HCT116 (cell line): ENCODE results near the gene ALDH16A1. TPM values are rescaled to one million over a fixed set of nuclear protein-coding genes. Genes with fewer than 3 reads are reported as not detected.

ENCODE experiments used
- ATAC-seq: fragments of 200-7000 bp; cut with Tn5 transposase; 2 replicates; pipeline ENCODE4 v1.9.1; 2020; ENCODE audit warnings: mild to moderate bottlenecking, moderate library complexity
- BruUV-seq: library from RNA; stranded (reverse); fragments of 400-500 nt; replicated peaks from 2 replicates; lab custom pipeline; 2021; lab: Mats Ljungman, UMichigan
- CTCF ChIA-PET: fragments of 300-600 bp; sonication (Branson Sonifier 250); formaldehyde crosslinking; loops from one replicate; lab custom pipeline; 2021; ENCODE audit warnings: antibody characterized with exemption; lab: Charles Lee
- POLR2A ChIA-PET: fragments of 300-600, 350-600 bp; sonication (Branson Sonifier 250); formaldehyde crosslinking; loops from one replicate; lab custom pipeline; 2021; ENCODE audit warnings: antibody characterized with exemption; lab: Charles Lee
- RAD21 ChIA-PET, 2 experiments: fragments of 300-600 bp; sonication (Branson Sonifier 250); formaldehyde crosslinking; loops; one replicate each; lab custom pipeline; 2023; ENCODE audit warnings: low total read pairs in 2 of 2; ENCODE audit not compliant: uncharacterized antibody in 2 of 2, unreplicated experiment in 2 of 2, low non-redundant PET in 1 of 2; lab: Charles Lee
- DNase-seq: peaks from one replicate; pipeline ENCODE4 v3.0.0-alpha.2; 2010; ENCODE audit warnings: low read depth, low spot score
- H2AFZ ChIP-seq: fragments of 200-600 bp; shearing (Covaris generic), sonication (generic); 2 replicates; pipeline ENCODE4 v1.6.1; 2017; ENCODE audit warnings: low read depth, mixed run types, mixed read lengths, antibody characterized with exemption, low read length; ENCODE audit not compliant: poor library complexity, severe bottlenecking
- H3K27ac ChIP-seq: 2 replicates; pipeline ENCODE4 v1.5.1; 2012; ENCODE audit warnings: low read depth, low read length
- H3K27me3 ChIP-seq: fragments of 200-600 bp; sonication (generic); 2 replicates; pipeline ENCODE4 v1.6.1; 2016; ENCODE audit warnings: mixed run types, low read length, mixed read lengths; ENCODE audit not compliant: insufficient read depth
- H3K36me3 ChIP-seq, 2 experiments: fragments of 200-500 bp in 1 of 2; fragments of 200-600 bp in 1 of 2; sonication (Bioruptor generic) in 1 of 2; sonication (generic) in 1 of 2; 2 replicates each; pipeline versions ENCODE4 v1.5.1 to v1.6.1; 2014 to 2016; ENCODE audit warnings: low read length in 2 of 2, inconsistent platforms in 1 of 2, mixed read lengths in 1 of 2, mixed run types in 1 of 2; ENCODE audit not compliant: insufficient read depth in 2 of 2, control insufficient read depth in 1 of 2
- H3K4me1 ChIP-seq, 2 experiments: fragments of 200-600 bp in 1 of 2; sonication (generic) in 1 of 2; 2 replicates each; pipeline versions ENCODE4 v1.5.1 to v1.6.1; 2012 to 2017; ENCODE audit warnings: low read length in 2 of 2, inconsistent platforms in 1 of 2, mild to moderate bottlenecking in 1 of 2, mixed read lengths in 1 of 2, mixed run types in 1 of 2, moderate library complexity in 1 of 2; ENCODE audit not compliant: insufficient read depth in 2 of 2, control insufficient read depth in 1 of 2
- H3K4me2 ChIP-seq: fragments of 200-600 bp; sonication (generic); 2 replicates; pipeline ENCODE4 v1.6.1; 2017; ENCODE audit warnings: mixed run types, low read length, mixed read lengths
- H3K4me3 ChIP-seq, 2 experiments: fragments of 200-600 bp in 1 of 2; sonication (generic) in 1 of 2; replicated peaks in 1 of 2; 2 replicates each; pipeline ENCODE4 v1.5.1; 2011 to 2016; ENCODE audit warnings: low read length in 2 of 2, control low read depth in 1 of 2, low read depth in 1 of 2, mild to moderate bottlenecking in 1 of 2, mixed read lengths in 1 of 2, mixed run types in 1 of 2
- H3K79me2 ChIP-seq: fragments of 200-600 bp; sonication (generic); 2 replicates; pipeline ENCODE4 v1.6.1; 2017; ENCODE audit warnings: mild to moderate bottlenecking, mixed run types, low read length, moderate library complexity, mixed read lengths; ENCODE audit not compliant: insufficient read depth
- H3K9ac ChIP-seq: fragments of 200-600 bp; sonication (generic); 2 replicates; pipeline ENCODE4 v1.6.1; 2016; ENCODE audit warnings: low read length, mixed read lengths
- H3K9me2 ChIP-seq: fragments of 200-600 bp; sonication (generic), shearing (Covaris generic); 2 replicates; pipeline ENCODE4 v1.6.1; 2017; ENCODE audit warnings: mixed run types, mild to moderate bottlenecking, moderate library complexity; ENCODE audit not compliant: insufficient read depth
- H3K9me3 ChIP-seq, 2 experiments: fragments of 200-500 bp in 1 of 2; fragments of 200-600 bp in 1 of 2; sonication (Bioruptor generic) in 1 of 2; sonication (generic) in 1 of 2; 2 replicates each; pipeline ENCODE4 v1.6.1; 2014 to 2017; ENCODE audit warnings: low read length in 2 of 2, mixed read lengths in 2 of 2, inconsistent platforms in 1 of 2, low read depth in 1 of 2, mild to moderate bottlenecking in 1 of 2, mixed run types in 1 of 2, moderate library complexity in 1 of 2; ENCODE audit not compliant: control insufficient read depth in 1 of 2, insufficient read depth in 1 of 2
- H4K20me1 ChIP-seq: fragments of 200-600 bp; sonication (generic), shearing (Covaris generic); 2 replicates; pipeline ENCODE4 v1.6.1; 2017; ENCODE audit warnings: mixed run types, mild to moderate bottlenecking, moderate library complexity; ENCODE audit not compliant: insufficient read depth
- FOSL1 ChIP-seq: IDR thresholded peaks from 2 replicates; pipeline ENCODE4 v1.6.1; 2012; ENCODE audit warnings: low read depth
- JUND ChIP-seq: IDR thresholded peaks from 2 replicates; pipeline ENCODE4 v1.6.1; 2012
- POLR2A ChIP-seq: IDR thresholded peaks from 2 replicates; pipeline ENCODE4 v1.7.0; 2011; ENCODE audit warnings: borderline replicate concordance; ENCODE audit not compliant: insufficient read depth, insufficient read length; ENCODE audit errors: extremely low read depth
- POLR2AphosphoS5 ChIP-seq: IDR thresholded peaks from 2 replicates; pipeline ENCODE4 v1.6.1; 2011; ENCODE audit warnings: mild to moderate bottlenecking, low read depth, low read length, moderate library complexity
- SIN3A ChIP-seq: IDR thresholded peaks from 2 replicates; pipeline ENCODE4 v1.6.1; 2012; ENCODE audit warnings: low read depth
- SP1 ChIP-seq: IDR thresholded peaks from 2 replicates; pipeline ENCODE4 v1.6.1; 2012; ENCODE audit warnings: low read depth
- SRF ChIP-seq: IDR thresholded peaks from 2 replicates; pipeline ENCODE4 v1.6.1; 2012; ENCODE audit warnings: low read depth
- TCF7L2 ChIP-seq: IDR thresholded peaks from 2 replicates; pipeline ENCODE4 v1.7.0; 2011; ENCODE audit warnings: borderline replicate concordance, inconsistent platforms; ENCODE audit not compliant: insufficient read depth, insufficient read length; ENCODE audit errors: extremely low read depth
- YY1 ChIP-seq: IDR thresholded peaks from 2 replicates; pipeline ENCODE4 v1.6.1; 2011; ENCODE audit warnings: low read length, low read depth, moderate library complexity, mild to moderate bottlenecking; ENCODE audit not compliant: insufficient replicate concordance; ENCODE audit errors: extremely low read depth
- ZFX ChIP-seq: fragments of 450-650 bp; IDR thresholded peaks from 2 replicates; pipeline ENCODE4 v1.6.1; 2017
- ZNF274 ChIP-seq: fragments of 200-500 bp; sonication (Bioruptor generic); IDR thresholded peaks from 2 replicates; pipeline ENCODE4 v1.6.1; 2014; ENCODE audit warnings: mild to moderate bottlenecking, low read depth, low read length, inconsistent platforms
- intact Hi-C: fragments of 100-400 bp; cut with micrococcal nuclease; formaldehyde crosslinking; loops from 2 replicates; pipeline ENCODE4 v1.10.0; 2022
- total RNA-seq: library from RNA; stranded (reverse); gene quantifications from one replicate; pipeline ENCODE4 v1.2.1, GENCODE V29; 2021; ENCODE audit not compliant: unreplicated experiment
- TF ChIP-seq, protein P1 (sequence below): IDR thresholded peaks from 2 replicates; pipeline ENCODE4 v1.6.1; 2012
- TF ChIP-seq, protein P2 (sequence below): IDR thresholded peaks from 2 replicates; pipeline ENCODE4 v1.6.1; 2011; ENCODE audit warnings: mild to moderate bottlenecking, low read length, moderate library complexity; ENCODE audit not compliant: insufficient replicate concordance; ENCODE audit errors: extremely low read depth
- TF ChIP-seq, protein P3 (sequence below): IDR thresholded peaks from 2 replicates; pipeline ENCODE4 v1.6.1; 2012

Gene ALDH16A1
- total RNA-seq, 1 experiment from 2014 or later, result 22.8 TPM

DNA sequence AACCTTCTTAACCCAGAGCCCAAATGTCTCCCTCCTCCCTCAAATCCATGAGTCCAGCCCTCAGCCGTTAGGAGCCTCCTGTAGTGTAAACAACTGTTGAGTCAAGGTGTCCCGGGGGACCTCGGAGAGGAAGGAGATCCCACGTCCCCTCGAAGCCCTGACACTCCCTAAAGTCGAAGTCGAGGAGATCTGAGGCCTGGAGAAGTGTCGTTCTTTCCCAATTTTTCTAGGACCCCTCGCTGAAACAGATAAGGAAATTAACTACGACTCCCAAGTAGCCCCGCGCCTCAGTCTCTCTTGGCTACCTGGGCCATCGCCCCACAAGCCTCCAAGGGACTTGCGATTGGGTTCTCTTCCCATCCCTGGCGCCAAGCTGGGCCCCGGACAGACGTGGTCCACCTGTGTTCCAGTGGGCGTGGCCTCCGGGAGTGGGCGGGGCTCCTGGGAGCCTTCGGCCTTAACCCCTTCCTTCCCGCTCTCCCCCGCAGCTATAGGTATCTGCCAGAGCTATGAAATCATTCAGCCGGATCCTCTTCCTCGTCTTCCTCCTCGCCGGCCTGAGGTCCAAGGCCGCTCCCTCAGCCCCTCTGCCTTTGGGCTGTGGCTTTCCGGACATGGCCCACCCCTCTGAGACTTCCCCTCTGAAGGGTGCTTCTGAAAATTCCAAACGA lies 27.0 kb upstream of the ALDH16A1 start:
- H3K27me3 ChIP-seq, result peaks cover 9% of the 10 kb centered on the region; the same call in 1 of the 2 replicates
- TF ChIP-seq POLR2AphosphoS5 (peak; percentile 73), YY1 (peak; percentile 55), JUND (no peak), SP1 (peak; percentile 91), POLR2A (no peak), SIN3A (no peak), ZFX (peak; percentile 26; the same call in 1 of the 2 replicates)
- TF ChIP-seq, protein P1, sequence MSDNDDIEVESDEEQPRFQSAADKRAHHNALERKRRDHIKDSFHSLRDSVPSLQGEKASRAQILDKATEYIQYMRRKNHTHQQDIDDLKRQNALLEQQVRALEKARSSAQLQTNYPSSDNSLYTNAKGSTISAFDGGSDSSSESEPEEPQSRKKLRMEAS, result peak; percentile 15; the same call in 1 of the 2 replicates
- peak overlapping the region; percentile 88 for H3K4me2 ChIP-seq
- intact Hi-C loops, result no loop called here
- H4K20me1 ChIP-seq, result no peaks in the 10 kb centered on the region
- H3K9me2 ChIP-seq, result no peaks in the 10 kb centered on the region
- TSS peak; percentile 80 for BruUV-seq
- POLR2A ChIA-PET, result interaction anchor here (0.6 to 1.5 kb wide), 5 partner anchors 9 to 551 kb away, joined by 3 to 5 read pairs (median 3); partner anchors contain the start of gene PIH1D1
- peak overlapping the region; percentile 38 for H2AFZ ChIP-seq
- peak overlapping the region; percentile 47 for H3K9ac ChIP-seq
- H3K4me1 ChIP-seq, result peaks cover 12 to 38% of the 10 kb centered on the region in 2 experiments; a peak in 3 of 4 replicates
- DNase-seq (peak; percentile 73), ATAC-seq (peak; percentile 75)
- H3K36me3 ChIP-seq, result no peaks in the 10 kb centered on the region
- H3K27ac ChIP-seq, result peak overlapping the region; percentile 12
- RAD21 ChIA-PET, result interaction anchor here in 1 of 2 experiments (1.4 kb wide), 1 partner anchor 16 kb away, joined by 3 read pairs; no protein-coding TSS in a partner anchor
- peak overlapping the region; percentile 46 to 61 for H3K4me3 ChIP-seq
- H3K9me3 ChIP-seq, result no peaks in the 10 kb centered on the region
- no peaks in the 10 kb centered on the region for H3K79me2 ChIP-seq
- CTCF ChIA-PET, result interaction anchor here (0.7 to 2.1 kb wide), 3 partner anchors 17 to 34 kb away, joined by 3 to 12 read pairs (median 4); no protein-coding TSS in a partner anchor

DNA sequence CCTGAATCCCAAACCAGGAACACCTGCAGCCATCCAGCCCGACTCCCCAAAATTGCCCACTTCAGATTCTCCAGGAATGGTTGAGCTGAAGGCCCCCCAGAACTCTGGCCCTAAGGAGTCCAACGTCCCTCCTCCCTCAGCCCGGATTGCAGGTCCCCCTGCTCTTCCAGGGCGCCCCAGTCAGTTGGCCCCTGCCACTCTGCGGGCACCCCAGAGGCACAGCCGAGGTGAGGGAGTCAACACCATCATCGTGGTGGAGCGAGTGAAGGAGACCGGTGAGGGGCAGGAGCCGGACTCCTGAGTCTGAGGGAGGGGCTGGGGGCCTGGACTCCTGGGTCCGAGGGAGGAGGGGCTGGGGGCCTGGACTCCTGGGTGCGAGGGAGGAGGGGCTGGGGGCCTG lies 25.7 kb upstream of the ALDH16A1 start:
- CTCF ChIA-PET, result interaction anchor here (1.5 kb wide), 1 partner anchor 18 kb away, joined by 4 read pairs; no protein-coding TSS in a partner anchor
- TF ChIP-seq, protein P2, sequence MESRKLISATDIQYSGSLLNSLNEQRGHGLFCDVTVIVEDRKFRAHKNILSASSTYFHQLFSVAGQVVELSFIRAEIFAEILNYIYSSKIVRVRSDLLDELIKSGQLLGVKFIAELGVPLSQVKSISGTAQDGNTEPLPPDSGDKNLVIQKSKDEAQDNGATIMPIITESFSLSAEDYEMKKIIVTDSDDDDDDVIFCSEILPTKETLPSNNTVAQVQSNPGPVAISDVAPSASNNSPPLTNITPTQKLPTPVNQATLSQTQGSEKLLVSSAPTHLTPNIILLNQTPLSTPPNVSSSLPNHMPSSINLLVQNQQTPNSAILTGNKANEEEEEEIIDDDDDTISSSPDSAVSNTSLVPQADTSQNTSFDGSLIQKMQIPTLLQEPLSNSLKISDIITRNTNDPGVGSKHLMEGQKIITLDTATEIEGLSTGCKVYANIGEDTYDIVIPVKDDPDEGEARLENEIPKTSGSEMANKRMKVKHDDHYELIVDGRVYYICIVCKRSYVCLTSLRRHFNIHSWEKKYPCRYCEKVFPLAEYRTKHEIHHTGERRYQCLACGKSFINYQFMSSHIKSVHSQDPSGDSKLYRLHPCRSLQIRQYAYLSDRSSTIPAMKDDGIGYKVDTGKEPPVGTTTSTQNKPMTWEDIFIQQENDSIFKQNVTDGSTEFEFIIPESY, result no peak
- TF ChIP-seq FOSL1 (no peak), ZNF274 (no peak), TCF7L2 (no peak), SIN3A (no peak), SRF (no peak)
- TF ChIP-seq, protein P3, sequence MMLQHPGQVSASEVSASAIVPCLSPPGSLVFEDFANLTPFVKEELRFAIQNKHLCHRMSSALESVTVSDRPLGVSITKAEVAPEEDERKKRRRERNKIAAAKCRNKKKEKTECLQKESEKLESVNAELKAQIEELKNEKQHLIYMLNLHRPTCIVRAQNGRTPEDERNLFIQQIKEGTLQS, result no peak

More for the DNA sequence above, 25.7 kb upstream of the ALDH16A1 start:
- DNase-seq (no peak), ATAC-seq (no peak)
- Histone ChIP-seq H3K9me3 (no peaks in the 10 kb centered on the region), H3K27me3 (no peaks in the 10 kb centered on the region), H3K4me1 (peaks cover 12 to 38% of the 10 kb centered on the region in 2 experiments; a peak in 3 of 4 replicates), H3K4me3 (no peak overlapping the region), H3K27ac (no peak overlapping the region), H3K9me2 (no peaks in the 10 kb centered on the region), H3K36me3 (no peaks in the 10 kb centered on the region), H3K79me2 (no peaks in the 10 kb centered on the region), H3K9ac (no peak overlapping the region), H2AFZ (no peak overlapping the region), H4K20me1 (no peaks in the 10 kb centered on the region), H3K4me2 (0 out of 2 replicates have a peak overlapping the region, but pooled peaks have one; percentile 88)
- no TSS peak for BruUV-seq
- intact Hi-C loops, result no loop called here
- RAD21 ChIA-PET, result interaction anchor here in 1 of 2 experiments (1.4 kb wide), 1 partner anchor 15 kb away, joined by 3 read pairs; no protein-coding TSS in a partner anchor
- POLR2A ChIA-PET, result no interaction called here
